Measurements from ENCODE around the gene KRR1.
"Not testable (repeated sequence)": the region's sequence is repeated elsewhere in the genome, so short reads cannot be mapped to it uniquely, and the experiment has no call there.

Gene KRR1

DNA sequence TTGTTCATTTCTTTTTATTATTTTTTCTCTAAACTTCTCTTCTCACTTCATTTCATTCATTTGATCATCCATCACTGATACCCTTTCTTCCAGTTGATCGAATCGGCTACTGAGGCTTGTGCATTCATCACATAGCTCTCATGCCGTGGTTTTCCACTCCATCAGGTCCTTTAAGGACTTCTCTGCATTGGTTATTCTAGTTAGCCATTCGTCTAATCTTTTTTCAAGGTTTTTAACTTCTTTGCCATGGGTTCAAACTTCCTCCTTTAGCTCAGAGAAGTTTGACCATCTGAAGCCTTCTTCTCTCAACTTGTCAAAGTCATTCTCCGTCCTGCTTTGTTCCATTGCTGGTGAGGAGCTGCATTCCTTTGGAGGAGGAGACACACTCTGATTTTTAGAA is 10.7 kb upstream of the KRR1 start:
- not testable (repeated sequence) for DNase-seq

DNA sequence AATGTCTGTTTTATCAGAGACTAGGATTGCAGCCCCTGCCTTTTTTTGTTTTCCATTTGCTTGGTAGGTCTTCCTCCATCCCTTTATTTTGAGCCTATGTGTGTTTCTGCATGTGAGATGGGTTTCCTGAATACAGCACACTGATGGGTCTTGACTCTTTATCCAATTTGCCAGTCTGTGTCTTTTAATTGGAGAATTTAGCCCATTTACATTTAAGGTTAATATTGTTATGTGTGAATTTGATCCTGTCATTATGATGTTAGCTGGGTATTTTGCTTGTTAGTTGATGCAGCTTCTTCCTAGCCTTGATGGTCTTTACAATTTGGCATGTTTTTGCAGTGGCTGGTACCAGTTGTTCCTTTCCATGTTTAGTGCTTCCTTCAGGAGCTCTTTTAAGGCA is 9.8 kb upstream of the KRR1 start:
- DNase-seq: not testable (repeated sequence)

DNA sequence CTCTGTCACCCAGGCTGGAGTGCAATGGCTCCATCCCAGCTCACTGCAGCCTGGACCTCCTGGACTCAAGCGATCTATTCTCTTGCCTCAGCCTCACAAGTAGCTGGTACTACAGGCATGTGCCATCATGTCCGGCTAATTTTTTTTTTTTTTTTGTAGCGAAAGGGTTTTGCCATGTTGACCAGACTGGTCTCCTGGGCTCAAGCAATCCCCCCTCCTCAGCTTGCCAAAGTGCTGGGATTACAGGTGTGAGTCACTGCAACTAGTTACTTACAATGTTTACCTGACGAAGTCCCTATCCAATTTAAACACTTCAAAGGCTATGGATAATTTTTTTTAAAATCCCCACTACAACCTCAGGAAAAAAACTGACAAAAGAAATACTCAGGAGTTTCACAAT is 1.8 kb downstream of the KRR1 start:
- DNase-seq: no peak

DNA sequence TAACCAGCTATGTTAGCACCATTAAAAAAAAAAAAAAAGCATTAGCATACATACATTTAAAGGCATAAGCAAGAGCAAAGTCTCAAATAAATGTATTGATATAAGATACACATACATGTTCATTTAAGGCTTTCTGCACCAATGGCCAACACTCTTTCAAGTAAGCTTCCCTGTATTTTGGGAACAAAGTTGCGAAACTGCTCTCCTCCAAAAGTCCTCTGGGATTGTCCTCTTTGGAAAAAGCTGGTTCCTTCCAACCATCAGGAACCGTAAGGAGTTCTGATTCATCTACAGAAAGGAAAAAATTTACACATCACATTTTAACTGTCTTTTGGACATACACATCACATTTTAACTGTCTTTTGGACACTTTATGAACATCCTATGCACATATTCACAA is 3.2 kb downstream of the KRR1 start:
- DNase-seq: no peak

DNA sequence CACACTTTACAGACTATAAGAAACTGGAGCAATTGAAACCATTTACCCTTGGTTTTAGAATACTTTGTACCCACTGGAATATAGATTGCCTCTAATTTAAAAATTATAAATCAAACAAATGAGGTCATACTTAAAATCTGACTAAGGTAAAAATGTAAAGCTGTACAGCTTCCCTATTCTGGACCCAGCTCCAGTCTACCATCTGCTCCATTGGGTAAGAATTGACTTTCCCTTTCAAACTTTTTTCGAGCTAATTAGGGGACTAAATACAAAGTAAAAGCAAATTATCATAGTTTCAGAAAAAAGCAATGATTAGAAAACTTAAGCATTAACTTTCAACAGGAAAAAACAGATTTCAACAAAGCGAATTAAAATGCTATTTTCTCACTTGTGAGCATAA is 4.3 kb downstream of the KRR1 start:
- no peak for DNase-seq

DNA sequence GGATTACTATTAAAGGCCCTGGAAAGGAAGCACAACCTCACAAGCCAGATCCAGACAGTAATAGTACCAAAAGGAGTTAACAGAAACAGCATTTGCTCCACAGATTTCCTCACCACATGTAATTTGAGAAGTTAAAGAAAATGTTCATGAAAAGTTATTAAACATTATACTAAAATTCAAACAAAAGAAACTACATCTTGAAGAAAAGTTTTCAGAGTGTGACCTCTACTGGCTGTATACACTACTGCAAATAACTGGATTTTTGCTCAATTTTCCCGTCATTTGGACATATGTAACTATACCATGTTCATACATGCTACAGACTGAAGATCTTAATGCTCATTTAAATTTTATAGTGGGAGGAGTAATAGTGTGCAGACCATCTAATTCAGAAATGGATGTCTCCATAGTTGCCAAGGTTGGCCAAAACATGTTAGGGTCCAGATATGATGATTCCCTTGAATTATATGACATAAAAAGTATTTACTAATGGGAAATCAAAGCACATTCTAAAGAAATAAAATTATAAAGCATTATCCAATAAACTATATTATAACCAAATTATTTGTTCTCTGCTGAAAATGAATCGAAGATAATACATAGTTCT is 5.6 kb downstream of the KRR1 start:
- DNase-seq: no peak

DNA sequence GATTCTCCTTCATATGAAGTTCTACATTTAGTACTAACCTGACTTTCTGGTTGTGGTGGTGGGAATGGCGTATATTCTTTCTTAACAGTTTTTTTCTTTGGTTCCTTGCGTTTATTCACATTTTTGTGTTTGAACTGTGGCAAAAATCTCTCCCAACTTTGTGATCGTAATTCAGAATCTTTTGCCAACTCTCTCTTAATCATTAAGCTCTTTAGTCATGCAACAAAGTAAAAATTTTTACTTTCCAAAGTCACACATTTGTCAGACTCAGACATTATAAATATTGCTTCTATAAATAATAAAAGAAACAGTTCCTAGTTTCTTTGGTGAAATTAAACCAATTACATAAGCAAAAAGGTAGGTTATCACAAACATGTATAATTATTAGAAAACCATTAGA is 7.5 kb downstream of the KRR1 start:
- DNase-seq: no peak

DNA sequence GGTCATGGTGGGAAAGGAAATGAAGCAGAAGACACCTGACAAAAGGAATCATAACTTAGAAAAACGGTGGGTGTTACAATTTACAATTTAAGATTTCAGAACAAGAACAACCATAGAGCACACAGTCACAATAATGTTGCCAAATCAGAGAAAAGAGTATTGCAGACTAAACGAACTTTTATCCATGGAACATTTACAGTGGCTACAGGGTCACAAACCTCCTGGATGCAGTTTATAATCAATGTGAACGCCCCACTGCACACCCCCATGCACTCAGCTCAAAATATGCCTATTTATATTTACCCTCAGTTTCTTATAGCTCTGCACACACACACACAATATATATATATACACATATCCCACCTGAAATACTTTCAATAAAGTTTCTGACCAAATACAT is 8.0 kb downstream of the KRR1 start:
- DNase-seq: no peak

DNA sequence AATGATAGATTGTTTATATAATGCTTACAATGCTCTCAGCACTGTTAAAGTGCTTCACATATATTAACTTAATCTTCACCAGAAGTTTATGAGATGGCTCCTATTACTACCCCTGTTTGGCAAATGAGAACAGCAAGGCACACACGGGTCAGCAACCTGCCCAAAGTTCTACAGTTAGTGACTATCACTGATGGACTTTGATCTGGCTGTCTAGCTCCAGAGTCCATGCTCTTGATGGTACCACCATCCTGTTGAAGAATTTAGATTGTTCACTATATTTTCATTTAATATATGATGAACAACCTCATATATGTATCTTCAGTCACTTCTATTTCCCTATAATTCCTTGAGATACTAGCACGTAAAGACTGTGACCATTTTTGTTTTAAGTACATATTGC is 20.2 kb downstream of the KRR1 start:
- no peak for DNase-seq

DNA sequence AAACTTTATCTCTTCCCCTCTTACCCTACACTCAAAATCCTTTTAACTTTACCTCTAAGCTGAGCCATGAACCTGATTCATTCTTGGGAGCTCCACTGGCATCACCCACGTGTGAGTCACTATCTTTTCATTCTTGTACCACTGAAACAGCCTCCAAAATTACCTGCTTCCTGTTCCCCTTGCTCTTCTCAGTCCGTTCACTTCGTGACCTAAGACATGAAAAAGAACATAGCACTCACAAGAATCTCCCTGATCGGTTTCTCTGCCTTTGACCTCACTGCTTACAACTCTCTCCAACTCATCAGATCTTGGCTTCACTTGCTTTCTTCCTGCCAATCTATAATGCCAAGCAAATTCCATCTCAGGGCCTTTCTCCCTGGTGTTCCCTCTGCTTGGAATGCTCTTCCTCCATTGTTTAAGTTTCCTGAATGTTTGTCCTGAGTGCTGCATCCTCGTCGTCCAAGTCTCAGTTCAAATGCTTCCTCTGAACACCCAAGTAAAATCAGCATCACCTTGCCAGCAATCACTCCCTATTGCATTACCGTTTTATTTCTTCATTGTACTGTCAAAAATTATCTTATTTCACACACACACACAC is 21.7 kb downstream of the KRR1 start:
- DNase-seq: no peak

DNA sequence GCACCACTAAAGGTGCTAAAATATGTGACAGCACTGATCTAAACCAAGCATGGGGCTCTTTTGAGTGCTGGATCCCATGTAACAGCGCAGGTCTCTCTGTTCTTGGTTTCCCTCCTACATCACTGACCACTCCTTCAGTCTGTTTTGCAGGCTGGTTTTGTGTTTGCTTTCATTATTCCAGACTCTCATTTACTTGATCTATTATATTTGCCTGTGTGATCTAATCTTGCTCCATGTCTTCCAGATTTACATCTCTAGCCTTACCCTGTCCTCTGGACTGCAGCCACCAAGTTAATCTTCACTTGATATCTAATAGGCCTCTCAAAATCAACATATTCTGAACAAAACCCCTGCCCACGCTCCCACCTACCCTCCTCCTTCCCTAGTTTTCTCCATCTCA is 22.2 kb downstream of the KRR1 start:
- no peak for DNase-seq

DNA sequence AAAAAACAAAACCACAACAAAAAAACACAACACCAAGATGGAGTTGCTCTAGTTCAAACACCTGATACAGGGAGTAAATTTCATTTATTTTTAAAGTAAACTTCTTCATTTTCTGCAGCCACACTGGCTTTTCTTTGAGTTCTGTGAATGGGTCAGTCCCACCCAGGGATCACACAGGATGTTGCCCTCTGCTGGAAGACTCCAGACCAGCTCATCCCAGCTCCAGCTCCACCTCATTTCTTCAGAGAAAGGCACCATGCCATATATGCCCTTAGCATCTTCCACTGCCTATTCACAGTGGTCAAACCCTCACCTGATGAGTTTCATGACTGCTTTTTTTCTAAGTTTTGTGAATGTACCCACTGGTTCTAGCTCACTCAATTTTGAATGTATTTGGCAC is 22.9 kb downstream of the KRR1 start:
- DNase-seq: no peak

DNA sequence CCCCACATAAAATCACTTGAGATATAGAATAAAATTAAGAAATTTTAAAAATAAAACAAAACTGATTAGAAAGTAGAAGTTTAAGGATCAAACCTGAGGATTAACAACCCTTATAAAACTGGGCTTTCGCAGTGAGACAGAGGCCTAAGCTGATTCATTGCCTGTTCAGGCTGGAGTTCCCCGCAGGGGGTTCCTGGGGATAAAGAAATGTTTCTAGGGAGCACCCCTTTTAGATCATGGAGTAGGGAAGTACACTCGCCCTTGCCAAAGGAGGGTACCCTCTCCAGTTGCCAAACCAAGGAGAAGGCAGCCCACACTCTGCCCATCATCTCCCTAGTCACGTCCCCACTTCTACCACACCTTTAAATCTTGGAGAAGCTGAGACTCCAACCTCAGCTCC is 24.1 kb downstream of the KRR1 start:
- no peak for DNase-seq

DNA sequence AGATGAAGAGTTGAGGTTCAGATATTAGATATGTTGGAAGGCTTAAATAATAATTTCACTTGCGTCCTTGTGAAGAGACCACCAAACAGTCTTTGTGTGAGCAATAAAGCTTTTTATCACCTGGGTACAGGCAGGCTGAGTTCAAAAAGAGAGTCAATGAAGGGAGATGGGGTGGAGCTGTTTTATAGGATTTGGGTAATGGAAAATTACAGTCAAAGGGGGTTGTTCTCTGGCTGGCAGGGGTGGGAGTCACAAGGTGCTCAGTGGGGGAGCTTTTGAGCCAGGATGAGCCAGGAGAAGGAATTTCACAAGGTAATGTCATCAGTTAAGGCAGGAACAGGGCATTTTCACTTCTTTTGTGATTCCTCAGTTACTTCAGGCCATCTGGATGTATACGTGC is 27.0 kb downstream of the KRR1 start:
- not testable (repeated sequence) for DNase-seq

DNA sequence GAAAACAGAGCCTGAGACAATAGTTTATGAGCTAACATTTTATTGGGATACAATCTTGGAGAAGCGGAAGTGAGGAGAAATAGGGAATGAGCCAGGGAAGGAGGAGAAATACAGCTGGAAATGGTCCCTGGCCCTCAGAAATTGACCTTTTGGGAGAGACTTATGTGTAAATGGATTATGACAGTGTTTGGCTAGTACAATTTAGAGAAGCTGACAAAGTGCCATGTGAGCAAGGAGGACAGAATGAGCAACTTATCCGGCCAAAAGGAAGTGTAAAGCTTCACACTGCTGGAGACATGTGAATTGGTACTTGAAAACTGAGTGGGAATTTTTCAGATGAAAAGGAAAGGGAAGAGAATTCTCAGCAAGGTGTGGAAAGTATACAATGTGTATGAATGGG is 28.0 kb downstream of the KRR1 start:
- DNase-seq: no peak

DNA sequence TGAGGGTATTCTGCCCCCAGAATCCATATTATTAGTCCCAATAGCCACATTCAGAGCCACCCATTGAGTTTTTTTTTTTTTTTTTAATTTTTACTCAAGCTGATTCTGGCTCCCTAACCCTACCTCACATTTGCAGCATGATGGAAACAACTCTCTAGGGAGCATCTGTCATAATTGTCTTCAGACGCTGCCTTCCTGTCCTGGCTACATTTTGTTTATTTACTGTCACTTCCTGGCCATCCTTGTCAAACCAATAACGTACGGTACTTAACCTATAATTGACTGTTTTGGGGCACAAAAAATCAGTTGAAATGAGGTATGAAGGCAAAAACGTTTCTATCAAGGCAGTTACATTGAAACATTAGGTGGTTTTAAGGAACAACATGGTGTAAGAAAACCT is 28.8 kb downstream of the KRR1 start:
- no peak for DNase-seq

DNA sequence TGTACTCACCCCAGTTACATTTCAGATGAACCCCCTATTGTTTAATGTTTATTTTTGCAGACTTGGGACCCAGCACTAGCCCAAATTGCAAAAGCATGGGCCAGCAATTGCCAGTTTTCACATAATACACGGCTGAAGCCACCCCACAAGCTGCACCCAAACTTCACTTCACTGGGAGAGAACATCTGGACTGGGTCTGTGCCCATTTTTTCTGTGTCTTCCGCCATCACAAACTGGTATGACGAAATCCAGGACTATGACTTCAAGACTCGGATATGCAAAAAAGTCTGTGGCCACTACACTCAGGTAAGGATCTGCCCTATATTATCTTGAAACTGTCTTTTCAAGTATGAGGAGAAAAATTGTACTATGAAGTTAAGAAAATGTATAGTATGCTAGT is 29.6 kb downstream of the KRR1 start:
- DNase-seq: no peak

DNA sequence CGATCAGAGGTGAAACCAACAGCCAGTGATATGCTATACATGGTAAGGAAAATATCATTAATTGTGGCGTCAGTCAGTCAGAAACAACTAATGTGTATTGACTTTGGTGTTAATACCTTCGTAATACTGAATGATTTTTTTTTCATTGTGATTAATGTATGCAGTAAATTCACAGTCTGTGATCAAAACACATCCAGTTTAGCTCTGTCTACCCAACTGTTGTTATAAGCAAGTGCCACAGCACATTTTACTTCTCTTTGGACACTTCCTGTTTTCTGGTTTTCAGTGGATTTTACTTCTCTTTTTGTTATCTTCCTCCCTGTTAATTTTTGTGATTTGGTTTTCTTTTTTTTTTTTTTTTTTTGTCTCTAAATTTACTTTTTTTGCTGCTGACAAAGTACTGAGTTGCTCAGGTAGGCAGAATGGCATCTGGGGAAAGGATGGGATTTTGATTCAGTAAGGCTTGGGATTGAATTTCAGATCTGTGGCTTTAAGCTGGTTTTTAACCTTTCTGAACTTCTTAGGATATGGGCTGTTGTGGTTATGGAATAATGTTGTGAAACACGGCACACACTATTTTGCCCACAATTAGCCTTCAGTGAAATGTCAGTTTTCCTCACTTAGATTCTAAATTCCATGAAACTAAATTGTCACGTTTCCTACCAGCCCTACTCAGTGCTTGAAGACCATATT is 30.2 kb downstream of the KRR1 start:
- DNase-seq: no peak

DNA sequence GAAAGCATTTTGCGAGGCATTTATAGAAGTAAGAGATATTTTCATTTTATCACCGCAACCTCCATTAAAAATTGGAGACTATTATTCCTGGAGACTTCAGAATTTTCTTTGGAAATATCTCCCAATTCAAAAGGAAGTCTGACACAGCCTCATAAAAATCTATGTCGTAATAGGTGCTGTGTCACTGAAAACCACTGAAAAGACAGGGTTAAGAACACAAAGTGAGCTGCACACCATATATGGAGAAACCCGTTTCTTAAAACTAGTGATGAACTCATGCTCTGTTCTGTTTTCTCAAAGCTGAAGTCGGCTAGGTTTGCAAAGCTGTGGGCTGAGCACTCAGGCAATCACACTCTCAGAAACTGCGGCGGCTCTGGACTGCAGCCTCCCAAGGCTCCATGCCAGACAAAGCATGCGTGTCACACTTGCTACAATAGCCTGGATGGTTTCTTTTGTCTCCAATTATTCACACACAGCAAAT is 30.9 kb downstream of the KRR1 start, which contains the start of gene GLIPR1:
Gene GLIPR1 (plus strand): TSS at position 287 of the 481 bp plus-strand sequence. CDS start 126 bp downstream, at position 413.
- DNase-seq: peak; percentile 22 to 25

DNA sequence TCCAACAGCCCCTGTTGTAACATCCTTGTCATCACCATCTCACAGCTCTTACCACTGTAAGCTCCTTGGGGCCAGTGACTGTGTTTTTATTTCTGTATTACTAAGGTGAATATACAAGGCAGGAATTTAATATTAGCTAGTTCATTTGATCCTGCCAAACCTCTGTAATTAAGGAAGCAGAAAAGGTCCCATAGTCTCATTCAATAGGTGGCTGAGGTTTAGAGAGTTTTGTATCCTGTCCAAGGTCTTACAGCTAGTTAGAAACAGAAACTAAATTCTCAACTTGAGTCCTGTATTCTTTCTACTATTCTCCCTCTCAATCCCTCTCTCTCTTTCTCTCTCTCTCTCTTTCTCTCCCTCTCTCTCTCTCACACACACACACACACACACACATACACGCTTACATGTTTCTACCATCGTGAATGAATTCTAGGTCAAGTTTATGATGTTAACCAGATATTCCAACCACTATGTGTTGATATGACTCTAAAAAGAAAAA is 31.4 kb downstream of the KRR1 start:
- DNase-seq: no peak

DNA sequence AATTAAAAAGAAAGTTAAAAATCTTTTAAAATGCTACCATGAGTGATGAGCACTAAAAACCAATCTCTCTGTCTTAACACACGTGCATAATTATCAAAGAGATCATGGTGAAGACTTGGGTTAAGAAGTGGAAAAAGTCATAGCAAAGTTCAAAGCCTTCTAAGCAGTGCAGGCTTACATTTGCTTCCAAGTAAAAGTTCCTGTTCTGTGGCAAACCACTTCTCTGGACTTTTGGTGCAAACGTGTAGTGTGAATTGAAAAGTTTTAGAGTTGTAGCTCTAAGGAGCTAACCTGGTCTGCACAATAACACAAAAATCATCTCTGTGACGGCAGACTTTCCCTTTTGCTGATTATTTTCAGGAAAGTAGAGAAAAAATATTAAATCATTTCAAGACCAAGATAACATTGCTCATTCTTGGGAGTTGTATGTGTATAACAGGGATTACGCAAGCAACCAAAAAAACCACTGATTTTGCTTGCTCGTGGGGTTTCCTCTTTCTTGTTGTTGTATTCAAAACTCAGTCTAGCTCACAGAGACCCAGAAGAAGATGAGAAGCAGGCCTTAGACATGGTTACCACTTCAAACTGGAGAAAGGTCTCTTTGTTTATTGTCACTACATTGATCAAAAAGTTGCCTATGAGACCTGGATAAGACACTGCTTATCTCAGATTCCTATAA is 33.2 kb downstream of the KRR1 start:
- DNase-seq: no peak

DNA sequence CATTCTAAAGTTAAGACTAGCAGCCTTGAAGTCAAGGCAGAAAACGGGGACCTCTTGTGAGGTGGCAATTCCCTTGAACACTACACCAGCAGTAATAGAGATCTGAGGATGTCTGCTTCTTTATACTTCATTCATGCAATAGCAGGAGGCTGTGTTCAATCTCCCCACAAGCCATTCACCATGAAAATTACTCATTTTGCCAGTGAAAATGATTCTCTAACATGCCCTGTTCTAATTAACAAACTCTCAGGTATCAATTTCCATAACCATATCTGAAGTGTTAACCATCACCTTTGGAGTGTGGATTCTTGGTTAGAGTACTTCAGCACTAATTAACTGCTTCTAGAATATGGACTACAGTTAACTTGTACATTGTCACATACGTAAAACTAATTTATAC is 34.3 kb downstream of the KRR1 start:
- DNase-seq: no peak

DNA sequence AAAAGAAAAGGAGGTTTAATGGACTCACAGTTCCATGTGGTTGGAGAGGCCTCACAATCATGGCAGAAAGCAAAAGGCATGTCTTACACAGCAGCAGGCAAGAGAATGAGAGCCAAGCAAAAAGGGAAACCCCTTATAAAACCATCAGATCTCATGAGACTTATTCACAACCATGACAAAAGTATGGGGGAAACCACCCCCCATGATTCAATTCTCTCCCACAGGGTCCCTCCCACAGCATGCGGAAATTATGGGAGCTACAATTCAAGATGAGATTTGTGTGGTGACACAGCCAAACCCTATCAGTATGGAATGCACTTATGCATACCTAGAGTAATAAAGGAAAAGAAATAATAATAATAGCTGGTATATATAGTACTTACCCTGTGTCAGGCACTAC is 35.3 kb downstream of the KRR1 start:
- no peak for DNase-seq

DNA sequence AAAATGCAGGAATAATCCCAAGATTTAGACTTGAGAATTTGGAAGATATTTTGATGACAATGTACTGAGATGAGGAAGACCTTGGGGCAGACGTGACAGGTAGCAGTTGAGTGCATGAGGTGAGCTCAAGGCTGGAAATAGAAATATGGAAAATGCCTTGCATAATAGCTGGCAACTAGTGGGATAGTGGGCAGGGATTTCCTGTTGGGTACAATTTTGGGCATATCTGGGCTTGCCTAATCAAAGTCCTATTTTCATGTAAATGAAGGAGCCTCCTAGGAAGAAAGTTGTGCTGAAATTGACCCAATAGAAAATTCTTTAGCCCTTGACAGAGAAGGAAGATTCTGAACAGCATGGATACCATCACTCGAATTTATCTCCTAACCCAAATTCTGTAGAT is 37.3 kb downstream of the KRR1 start:
- DNase-seq: no peak

Data from SHP77 (cell line).